Parathyroid adenoma (tissue), 2 donors: ENCODE measurements around the gene MTHFSD.
A peak's percentile ranks its signal among the peaks of the same experiment; 100 is the strongest.

Source experiments
- H2AFZ ChIP-seq: fragments of 300-600 bp; sonication (generic); one replicate; pipeline ENCODE4 v1.7.0; 2017; ENCODE audit warnings: antibody characterized with exemption, mild to moderate bottlenecking
- H3K27ac ChIP-seq: fragments of 300-600 bp; sonication (generic); one replicate; pipeline ENCODE4 v1.7.0; 2017
- H3K27me3 ChIP-seq: fragments of 300-600 bp; sonication (generic); one replicate; pipeline ENCODE4 v1.7.0; 2017; ENCODE audit warnings: low read length; ENCODE audit not compliant: control insufficient read depth, insufficient read depth
- H3K36me3 ChIP-seq: fragments of 300-600 bp; sonication (generic); one replicate; pipeline ENCODE4 v1.7.0; 2017; ENCODE audit warnings: low read length; ENCODE audit not compliant: control insufficient read depth, insufficient read depth
- H3K4me1 ChIP-seq: fragments of 300-600 bp; sonication (generic); one replicate; pipeline ENCODE4 v1.7.0; 2017; ENCODE audit warnings: control low read depth
- H3K4me2 ChIP-seq: fragments of 300-600 bp; sonication (generic); one replicate; pipeline ENCODE4 v1.7.0; 2017; ENCODE audit warnings: low read length
- H3K4me3 ChIP-seq: fragments of 300-600 bp; sonication (generic); one replicate; pipeline ENCODE4 v1.7.0; 2017; ENCODE audit warnings: low read depth, low read length
- H3K79me2 ChIP-seq: fragments of 300-600 bp; sonication (generic); one replicate; pipeline ENCODE4 v1.7.0; 2017; ENCODE audit warnings: control low read depth
- H3K9ac ChIP-seq: fragments of 300-600 bp; sonication (generic); one replicate; pipeline ENCODE4 v1.7.0; 2017; ENCODE audit warnings: mild to moderate bottlenecking
- H3K9me3 ChIP-seq: fragments of 300-600 bp; sonication (generic); one replicate; pipeline ENCODE4 v1.7.0; 2017; ENCODE audit warnings: low read length; ENCODE audit not compliant: control insufficient read depth
- TF ChIP-seq, protein P1 (sequence below): fragments of 300-600 bp; sonication (generic); IDR thresholded peaks from one replicate; pipeline ENCODE4 v1.7.0; 2017; ENCODE audit warnings: antibody characterized with exemption, mild to moderate bottlenecking
- donor health status: primary hyperparathyroidism.

Gene MTHFSD

DNA sequence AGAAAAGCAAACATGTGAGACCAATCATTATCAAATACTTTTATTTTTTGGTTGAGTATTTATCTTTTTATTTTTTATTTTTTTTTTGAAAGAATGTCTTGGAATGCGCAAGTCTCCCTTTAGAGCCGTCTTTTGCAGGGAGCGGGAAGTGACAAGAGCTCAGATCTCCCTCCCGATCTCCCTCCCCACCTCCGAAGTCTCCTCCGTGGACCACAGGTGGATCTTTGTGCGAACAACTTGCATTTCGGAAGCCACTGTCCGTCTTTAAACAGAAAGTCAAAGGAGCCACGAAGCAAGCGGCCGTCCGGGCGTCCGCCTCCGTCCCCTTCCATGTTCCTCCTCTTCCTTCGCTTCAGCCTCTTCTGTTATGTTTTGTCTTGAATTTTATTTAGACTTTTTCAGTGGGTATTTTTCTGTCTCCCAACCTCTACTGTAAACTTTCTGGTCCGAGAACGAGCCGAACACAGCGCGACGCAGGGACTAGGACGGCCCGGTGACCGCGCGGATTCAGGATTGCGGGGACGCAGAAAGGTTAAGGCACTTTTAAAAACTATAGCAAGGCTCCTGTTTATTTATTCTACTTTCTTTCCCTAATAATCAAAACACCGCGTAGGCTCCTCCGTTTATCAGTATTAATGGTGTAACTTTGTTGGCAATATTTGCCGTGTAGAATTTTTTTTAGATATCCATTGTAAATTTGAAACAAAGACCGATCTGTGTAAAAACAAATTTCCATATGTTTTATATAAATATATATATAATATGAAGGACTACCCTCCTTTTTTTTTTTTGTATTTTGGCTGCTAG is 41.4 kb downstream of the MTHFSD start:
- no peak overlapping the region for H3K9ac ChIP-seq
- H3K27ac ChIP-seq: no peak overlapping the region
- H3K4me1 ChIP-seq: no peaks in the 10 kb centered on the region
- H3K27me3 ChIP-seq: peaks cover 4% of the 10 kb centered on the region
- TF ChIP-seq, protein P1, sequence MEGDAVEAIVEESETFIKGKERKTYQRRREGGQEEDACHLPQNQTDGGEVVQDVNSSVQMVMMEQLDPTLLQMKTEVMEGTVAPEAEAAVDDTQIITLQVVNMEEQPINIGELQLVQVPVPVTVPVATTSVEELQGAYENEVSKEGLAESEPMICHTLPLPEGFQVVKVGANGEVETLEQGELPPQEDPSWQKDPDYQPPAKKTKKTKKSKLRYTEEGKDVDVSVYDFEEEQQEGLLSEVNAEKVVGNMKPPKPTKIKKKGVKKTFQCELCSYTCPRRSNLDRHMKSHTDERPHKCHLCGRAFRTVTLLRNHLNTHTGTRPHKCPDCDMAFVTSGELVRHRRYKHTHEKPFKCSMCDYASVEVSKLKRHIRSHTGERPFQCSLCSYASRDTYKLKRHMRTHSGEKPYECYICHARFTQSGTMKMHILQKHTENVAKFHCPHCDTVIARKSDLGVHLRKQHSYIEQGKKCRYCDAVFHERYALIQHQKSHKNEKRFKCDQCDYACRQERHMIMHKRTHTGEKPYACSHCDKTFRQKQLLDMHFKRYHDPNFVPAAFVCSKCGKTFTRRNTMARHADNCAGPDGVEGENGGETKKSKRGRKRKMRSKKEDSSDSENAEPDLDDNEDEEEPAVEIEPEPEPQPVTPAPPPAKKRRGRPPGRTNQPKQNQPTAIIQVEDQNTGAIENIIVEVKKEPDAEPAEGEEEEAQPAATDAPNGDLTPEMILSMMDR: no peak
- no peaks in the 10 kb centered on the region for H3K36me3 ChIP-seq
- no peaks in the 10 kb centered on the region for H3K79me2 ChIP-seq
- no peak overlapping the region for H3K4me3 ChIP-seq
- H3K9me3 ChIP-seq: no peaks in the 10 kb centered on the region
- H2AFZ ChIP-seq: no peak overlapping the region
- H3K4me2 ChIP-seq: no peak overlapping the region

DNA sequence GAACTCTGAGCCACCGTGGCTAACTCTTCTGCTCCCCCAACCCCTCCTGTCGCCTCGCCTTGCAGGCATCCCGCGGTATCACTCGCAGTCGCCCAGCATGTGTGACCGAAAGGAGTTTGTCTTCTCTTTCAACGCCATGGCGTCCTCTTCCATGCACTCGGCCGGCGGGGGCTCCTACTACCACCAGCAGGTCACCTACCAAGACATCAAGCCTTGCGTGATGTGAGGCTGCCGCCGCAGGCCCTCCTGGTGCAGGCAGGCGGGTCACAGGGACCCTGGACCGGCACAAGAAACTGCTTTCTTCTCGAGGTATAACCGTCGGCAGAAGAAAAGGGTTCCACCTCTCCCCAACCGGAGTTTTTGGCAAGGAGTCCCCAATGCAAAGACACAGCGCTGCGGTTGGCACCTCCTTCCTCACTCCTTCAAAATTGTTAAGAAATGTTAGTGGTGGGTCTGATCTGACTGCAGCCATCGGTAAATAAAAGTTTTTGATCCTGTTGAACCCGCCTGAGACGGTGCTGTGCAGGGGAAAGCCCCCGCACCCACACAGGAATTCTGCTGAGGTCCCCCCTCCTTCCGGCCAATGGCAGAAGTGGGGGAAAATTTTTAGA is 42.1 kb downstream of the MTHFSD start:
- H3K27ac ChIP-seq: no peak overlapping the region

DNA sequence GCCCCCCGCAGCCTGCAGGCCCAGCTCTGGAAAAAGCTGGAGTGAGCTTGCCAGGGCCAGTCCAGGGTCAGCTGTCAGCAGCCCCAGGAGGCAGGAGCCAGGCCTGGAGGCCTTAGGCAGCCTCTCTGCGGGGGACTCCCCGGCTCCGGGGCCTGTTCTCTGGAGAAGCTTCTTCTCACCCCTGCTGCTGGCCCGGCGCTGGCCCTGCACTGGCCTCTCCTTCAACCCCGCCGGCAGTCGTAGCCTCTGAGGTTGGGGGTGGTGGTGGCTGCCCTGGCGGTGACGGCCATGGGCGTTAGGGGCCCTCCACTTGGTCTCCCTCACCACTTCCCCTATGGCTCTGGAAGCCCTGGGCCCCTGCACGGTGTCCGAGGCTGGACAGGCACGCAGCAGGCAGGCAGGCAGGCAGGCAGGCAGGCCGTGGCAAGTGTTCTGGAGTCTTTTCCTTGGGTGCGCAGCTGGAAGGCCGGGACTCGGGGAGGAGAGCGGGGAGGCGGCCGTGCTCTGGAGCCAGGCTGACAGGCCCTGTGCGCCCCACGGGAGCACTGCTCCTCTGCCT is 42.7 kb downstream of the MTHFSD start:
- Histone ChIP-seq H2AFZ (no peak overlapping the region), H3K27ac (no peak overlapping the region), H3K9me3 (no peaks in the 10 kb centered on the region), H3K4me2 (no peak overlapping the region), H3K4me3 (no peak overlapping the region), H3K9ac (no peak overlapping the region), H3K79me2 (no peaks in the 10 kb centered on the region), H3K27me3 (peaks cover 9% of the 10 kb centered on the region), H3K36me3 (no peaks in the 10 kb centered on the region), H3K4me1 (no peaks in the 10 kb centered on the region)
- TF ChIP-seq, protein P1: no peak

More for the DNA sequence above, 42.1 kb downstream of the MTHFSD start:
- H3K36me3 ChIP-seq: no peaks in the 10 kb centered on the region
- H3K4me1 ChIP-seq: no peaks in the 10 kb centered on the region
- H3K4me3 ChIP-seq: no peak overlapping the region
- H3K27me3 ChIP-seq: peaks cover 4% of the 10 kb centered on the region
- H2AFZ ChIP-seq: no peak overlapping the region
- TF ChIP-seq, protein P1: no peak
- no peak overlapping the region for H3K9ac ChIP-seq
- H3K79me2 ChIP-seq: no peaks in the 10 kb centered on the region
- no peaks in the 10 kb centered on the region for H3K9me3 ChIP-seq
- no peak overlapping the region for H3K4me2 ChIP-seq

DNA sequence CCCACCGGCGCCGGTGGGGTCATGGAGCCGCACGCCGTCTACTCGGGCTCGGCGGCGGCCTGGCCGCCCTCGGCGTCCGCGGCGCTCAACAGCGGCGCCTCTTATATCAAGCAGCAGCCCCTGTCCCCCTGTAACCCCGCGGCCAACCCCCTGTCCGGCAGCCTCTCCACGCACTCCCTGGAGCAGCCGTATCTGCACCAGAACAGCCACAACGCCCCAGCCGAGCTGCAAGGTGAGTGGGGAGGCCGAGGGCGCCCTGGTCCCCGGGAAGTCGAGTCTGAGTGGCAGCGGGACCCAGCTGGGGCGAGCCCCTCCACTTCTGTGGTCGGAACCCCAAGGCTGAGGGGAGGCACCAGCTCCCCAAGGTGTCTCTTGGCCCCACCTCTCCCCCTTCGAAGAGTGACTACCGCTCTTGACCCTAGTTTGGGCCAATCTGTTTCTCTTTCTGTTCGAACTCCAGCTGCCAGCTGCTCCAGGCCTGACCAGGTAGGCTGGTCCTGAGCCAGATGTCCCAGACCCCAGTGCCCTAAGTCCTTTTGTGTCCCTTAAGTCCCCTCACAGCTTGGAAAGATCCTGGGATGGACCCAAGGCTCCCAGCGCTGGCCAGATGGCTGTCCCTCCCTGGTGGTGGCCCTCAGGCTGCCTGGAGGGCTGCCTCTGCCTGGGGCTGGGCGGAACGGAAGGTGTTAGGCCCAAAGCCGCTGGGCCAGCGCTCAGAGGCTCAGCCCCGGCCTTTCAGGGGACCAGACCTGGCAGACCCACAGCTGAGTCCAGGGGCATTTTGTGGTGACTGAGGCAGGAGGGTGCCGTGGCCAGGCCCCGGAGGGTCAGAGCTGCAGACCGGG is 43.5 kb downstream of the MTHFSD start:
- H3K9ac ChIP-seq: no peak overlapping the region
- H3K4me1 ChIP-seq: no peaks in the 10 kb centered on the region
- TF ChIP-seq, protein P1: no peak
- H3K9me3 ChIP-seq: no peaks in the 10 kb centered on the region
- H3K4me2 ChIP-seq: peak overlapping the region; percentile 17
- no peaks in the 10 kb centered on the region for H3K36me3 ChIP-seq
- no peak overlapping the region for H2AFZ ChIP-seq
- no peaks in the 10 kb centered on the region for H3K79me2 ChIP-seq
- H3K27me3 ChIP-seq: peaks cover 6% of the 10 kb centered on the region
- no peak overlapping the region for H3K27ac ChIP-seq
- no peak overlapping the region for H3K4me3 ChIP-seq
